CD4-positive, alpha-beta T cell treated with Interleukin-2 at 100 ng/mL for 4 hours (primary cell): ENCODE results near the gene DAZAP1.
A peak's percentile ranks its signal among the peaks of the same experiment; 100 is the strongest.

ENCODE experiments used
- DNase-seq: peaks from one replicate; pipeline ENCODE4 v3.0.0-alpha.2; 2020; ENCODE audit warnings: low spot score

Gene DAZAP1

DNA sequence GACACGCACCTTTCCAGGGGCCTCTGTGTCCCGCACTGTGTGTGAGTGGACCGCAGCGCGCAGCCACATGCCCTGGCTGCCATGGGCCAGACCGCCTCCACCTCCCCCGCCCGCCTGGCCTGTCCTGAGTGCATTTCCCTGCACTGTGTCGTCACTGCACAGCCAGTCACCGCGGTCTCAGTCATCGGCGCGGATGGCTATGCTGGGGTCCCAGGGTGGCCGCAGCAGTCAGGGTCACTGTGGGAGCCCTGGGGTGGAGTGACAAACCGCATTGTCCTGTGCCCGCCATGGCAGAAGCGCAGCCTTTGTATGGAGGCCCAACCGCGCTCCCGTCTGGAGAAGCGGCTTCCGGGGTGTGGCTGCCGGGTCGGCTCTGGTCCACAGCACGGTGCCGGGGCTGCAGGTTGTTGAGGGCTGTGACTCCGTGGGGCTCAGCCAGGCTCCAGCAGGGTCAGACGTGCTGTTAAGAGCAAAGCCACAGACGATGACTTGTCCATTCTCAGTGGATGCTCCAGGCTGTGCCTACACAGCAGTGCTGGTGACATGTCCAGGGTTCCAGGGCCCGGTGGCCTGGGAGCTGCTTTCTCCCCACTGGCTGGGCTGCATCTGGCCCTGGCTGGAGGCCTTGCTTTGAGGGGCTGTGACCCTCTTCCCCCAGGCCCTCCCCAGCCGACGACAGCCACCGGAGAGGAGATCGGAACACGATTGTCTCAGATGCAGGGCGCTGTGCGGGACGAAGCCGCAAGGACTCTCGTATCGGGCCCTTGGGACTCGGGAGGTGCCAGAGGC, 30.0 kb upstream of the DAZAP1 start:
- no peak for DNase-seq

- no peak for DNase-seq
Measured at GRCh38 chr19:1377965-1378785, 29.2 kb upstream of the DAZAP1 start.

GRCh38 chr19:1379126-1379905, 28.1 kb upstream of the DAZAP1 start:
- no peak for DNase-seq

DNA sequence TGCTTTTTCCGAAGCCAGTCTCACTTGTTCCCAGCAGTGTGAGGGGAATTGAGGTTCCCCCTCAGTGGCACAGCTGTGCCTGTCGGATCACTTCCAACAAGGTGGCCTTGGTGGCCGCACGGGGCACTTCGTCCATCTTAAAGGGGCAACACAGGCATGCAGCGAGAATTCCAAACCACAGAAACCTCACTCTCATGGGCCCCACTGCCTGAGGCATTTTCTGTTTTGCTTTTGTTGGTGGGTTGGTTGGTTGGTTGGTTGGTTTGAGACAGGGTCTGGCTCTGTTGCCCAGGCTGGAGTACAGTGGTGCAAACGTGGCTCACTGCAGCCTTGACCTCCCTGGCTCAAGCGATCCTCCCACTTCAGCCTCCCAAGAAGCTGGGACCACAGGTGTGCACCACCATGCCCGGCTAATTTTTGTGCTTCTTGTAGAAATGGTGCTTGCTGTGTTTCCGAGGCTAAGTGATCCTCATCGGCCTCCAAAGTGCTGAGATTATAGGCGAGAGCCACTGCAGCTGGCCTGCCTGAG, 27.4 kb upstream of the DAZAP1 start:
- no peak for DNase-seq

DNA sequence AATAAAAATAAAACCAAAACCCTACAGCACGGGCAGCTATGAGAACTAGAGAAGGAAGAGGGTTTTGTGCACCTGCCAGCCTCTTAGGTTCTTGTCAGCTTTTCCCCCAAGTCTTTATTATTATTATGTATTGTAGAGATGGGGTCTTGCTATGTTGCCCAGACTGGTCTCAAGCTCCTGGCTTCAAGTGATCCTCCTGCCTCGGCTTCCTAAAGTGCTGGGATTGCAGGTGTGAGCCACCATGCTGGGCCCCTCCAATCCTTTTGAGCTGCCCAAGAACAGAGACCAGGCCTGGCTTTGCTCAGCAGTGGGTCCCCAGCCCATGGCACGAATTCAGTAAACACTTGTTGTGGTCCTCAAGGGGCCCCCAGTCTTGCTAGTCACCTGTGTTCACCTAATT, 25.1 kb upstream of the DAZAP1 start:
- no peak for DNase-seq

DNA sequence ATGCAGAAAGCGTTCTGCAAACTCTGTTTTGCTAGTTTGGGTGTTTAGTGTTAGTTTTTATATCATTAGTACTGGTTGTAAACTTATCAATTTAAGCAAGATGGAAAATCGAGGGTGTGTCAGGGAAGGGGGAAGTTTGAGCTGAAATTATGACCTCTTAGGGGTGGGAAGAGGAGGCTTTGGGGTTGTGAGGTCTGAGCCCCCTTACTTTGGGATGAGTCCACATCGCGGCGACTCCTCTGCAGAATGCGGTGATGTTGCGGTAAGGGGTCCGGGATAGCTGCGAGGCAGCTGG, 24.4 kb upstream of the DAZAP1 start:
- DNase-seq, result no peak

- DNase-seq, result peak; percentile 94
Measured at GRCh38 chr19:1383312-1384084, 23.9 kb upstream of the DAZAP1 start, which contains the start of gene NDUFS7. Gene NDUFS7 (plus strand): TSS chr19:1383907. CDS start chr19:1383927, 20 bp downstream.

DNA sequence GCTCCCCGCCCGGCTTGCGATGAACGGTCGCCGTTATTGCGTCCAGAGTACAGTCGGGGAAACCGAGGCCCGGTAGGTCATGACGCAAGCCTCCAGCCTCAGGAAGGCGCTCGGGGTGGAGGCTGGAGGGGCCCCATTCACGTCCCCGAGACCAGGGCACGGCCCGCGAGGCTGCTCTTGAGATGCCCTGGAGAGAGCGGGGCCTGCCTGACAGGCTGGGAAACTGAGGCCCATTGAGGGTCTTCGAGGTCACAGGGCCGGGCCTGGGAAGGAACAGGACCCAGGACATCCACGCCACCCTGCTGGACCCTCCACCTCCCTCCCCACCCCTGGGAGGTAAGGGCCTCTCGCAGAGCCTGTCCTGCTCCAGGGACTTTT, 23.3 kb upstream of the DAZAP1 start:
- DNase-seq, result no peak

- DNase-seq, result no peak
Measured at GRCh38 chr19:1384478-1385110, 22.8 kb upstream of the DAZAP1 start.

GRCh38 chr19:1385816-1386215, 21.6 kb upstream of the DAZAP1 start:
- DNase-seq, result no peak

GRCh38 chr19:1386945-1387683, 20.3 kb upstream of the DAZAP1 start:
- DNase-seq, result no peak

DNA sequence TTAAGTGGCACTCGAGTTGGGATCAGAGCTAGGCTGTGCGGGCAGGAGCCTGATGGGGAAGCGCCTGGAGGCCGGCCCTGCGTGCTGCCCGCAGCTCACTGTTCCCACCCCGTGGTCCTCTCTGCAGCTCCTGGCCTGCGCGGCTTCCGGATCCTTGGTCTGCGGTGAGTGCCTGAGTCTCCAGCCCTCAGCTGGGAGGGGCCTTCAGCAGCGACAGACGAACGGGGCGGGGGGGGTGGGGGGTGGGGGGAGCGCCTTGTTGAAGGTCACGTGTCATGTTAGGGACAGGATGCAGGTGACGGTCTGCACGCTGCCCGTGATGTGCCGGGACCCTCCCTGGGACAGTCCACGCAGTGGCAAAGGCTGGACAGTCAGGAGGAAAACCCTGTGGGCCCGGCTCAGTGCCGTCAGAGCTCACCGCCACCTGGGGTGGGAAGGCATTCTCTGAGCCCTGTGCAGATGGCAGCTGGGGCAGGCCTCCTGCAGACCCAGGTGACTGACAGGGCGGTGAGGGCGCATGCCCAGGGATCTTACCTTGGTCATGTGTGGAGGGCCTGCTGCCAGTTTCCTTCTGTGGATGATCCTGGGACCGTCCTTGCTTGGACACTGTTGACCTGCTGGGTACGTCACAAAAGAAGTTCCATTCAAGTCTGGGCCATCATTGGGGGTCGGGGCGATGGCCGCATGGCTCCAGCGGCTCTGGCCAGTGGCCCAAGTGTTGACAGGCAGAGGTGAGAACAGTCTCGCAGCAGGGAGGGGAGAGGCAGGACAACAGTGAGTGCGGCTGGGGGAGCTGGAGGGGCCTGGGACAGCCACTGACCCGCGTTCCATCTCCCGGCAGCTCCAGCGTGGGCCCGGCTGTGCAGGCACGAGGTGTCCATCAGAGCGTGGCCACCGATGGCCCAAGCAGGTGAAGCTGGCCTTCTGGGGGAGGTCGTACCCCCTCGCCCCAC, 19.4 kb upstream of the DAZAP1 start:
- no peak for DNase-seq

GRCh38 chr19:1388637-1389026, 18.8 kb upstream of the DAZAP1 start:
- DNase-seq, result no peak

- DNase-seq, result no peak
Measured at GRCh38 chr19:1389033-1389940, 18.1 kb upstream of the DAZAP1 start.

- DNase-seq, result no peak
Measured at GRCh38 chr19:1390890-1391423, 16.4 kb upstream of the DAZAP1 start.

DNA sequence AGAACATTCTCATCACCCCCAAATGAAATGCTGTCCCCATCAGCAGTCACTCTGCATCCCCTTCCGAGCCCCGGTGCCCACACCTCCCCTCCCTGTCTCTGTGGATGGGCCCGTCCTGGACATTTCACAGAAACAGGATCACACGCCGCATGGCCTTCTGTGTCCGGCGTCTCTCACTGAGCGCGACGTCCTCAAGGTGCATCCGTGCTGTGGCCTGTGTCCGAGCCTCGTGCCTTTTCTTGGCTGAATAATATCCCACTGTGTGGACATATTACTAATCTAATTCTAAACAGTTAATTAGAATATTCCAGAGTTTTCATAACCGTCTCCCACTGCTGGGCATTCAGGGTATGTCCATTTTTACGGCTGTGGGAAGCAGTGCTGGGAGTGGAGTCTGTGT, 15.0 kb upstream of the DAZAP1 start:
- no peak for DNase-seq

GRCh38 chr19:1392939-1393530, 14.4 kb upstream of the DAZAP1 start:
- no peak for DNase-seq

- no peak for DNase-seq
Measured at GRCh38 chr19:1393841-1394240, 13.5 kb upstream of the DAZAP1 start.
